B cell (primary cell): Measurements from ENCODE around the gene TYW1. TPM values are rescaled to one million over a fixed set of nuclear protein-coding genes. Genes with fewer than 3 reads are reported as not detected.
A peak's percentile ranks its signal among the peaks of the same experiment; 100 is the strongest.
"Not testable (repeated sequence)": the region's sequence is repeated elsewhere in the genome, so short reads cannot be mapped to it uniquely, and the experiment has no call there.

Experiments used
- ATAC-seq: fragments of 200-7000 bp; cut with Tn5 transposase; one replicate; pipeline ENCODE4 v1.10.0; 2021; ENCODE audit warnings: low read depth, mild to moderate bottlenecking, moderate number of reproducible peaks, moderate library complexity
- CTCF ChIA-PET: fragments of 350-600 bp; sonication (Branson Sonifier 250); formaldehyde crosslinking; loops from one replicate; lab custom pipeline; 2021; ENCODE audit warnings: antibody characterized with exemption, inconsistent platforms; lab: Charles Lee
- POLR2A ChIA-PET: fragments of 350-600 bp; sonication (Branson Sonifier 250); formaldehyde crosslinking; loops from one replicate; lab custom pipeline; 2021; ENCODE audit warnings: antibody characterized with exemption; lab: Charles Lee
- DNase-seq: peaks from one replicate; pipeline ENCODE4 v3.0.0; 2013
- H2AFZ ChIP-seq: 2 replicates; pipeline ENCODE4 v1.6.1; 2012; ENCODE audit warnings: mild to moderate bottlenecking, low read depth, low read length; ENCODE audit not compliant: insufficient read depth, poor library complexity, severe bottlenecking
- H3K27ac ChIP-seq, 2 donors: 1 replicate in 1 of 2; 2 replicates in 1 of 2; pipeline ENCODE4 v1.5.1; 2012 to 2013; ENCODE audit warnings: low read length in 2 of 2, mild to moderate bottlenecking in 2 of 2, moderate library complexity in 1 of 2
- H3K27me3 ChIP-seq, 4 experiments: fragments of 200-600 bp in 1 of 4; sonication (generic) in 1 of 4; replicated peaks in 1 of 4; 1 replicate in 2 of 4; 2 replicates in 2 of 4; pipeline versions ENCODE4 v1.6.1 to v1.7.0; 2013 to 2016; ENCODE audit warnings: low read length in 3 of 4, mild to moderate bottlenecking in 2 of 4, mixed read lengths in 1 of 4, moderate library complexity in 1 of 4; ENCODE audit not compliant: insufficient read depth in 4 of 4, control insufficient read depth in 3 of 4; ENCODE audit errors: control extremely low read depth in 1 of 4
- H3K36me3 ChIP-seq, 2 experiments: replicated peaks in 1 of 2; 1 replicate in 1 of 2; 2 replicates in 1 of 2; pipeline versions ENCODE4 v1.6.1 to v1.7.1; 2013; ENCODE audit warnings: low read length in 1 of 2; ENCODE audit not compliant: insufficient read depth in 2 of 2, control insufficient read depth in 1 of 2; ENCODE audit errors: control extremely low read depth in 1 of 2, extremely low read depth in 1 of 2
- H3K4me1 ChIP-seq, 2 donors: fragments of 200-600 bp in 1 of 2; sonication (generic) in 1 of 2; 1 replicate in 1 of 2; 2 replicates in 1 of 2; pipeline versions ENCODE4 v1.5.1 to v1.6.1; 2013 to 2017; ENCODE audit warnings: low read length in 2 of 2; ENCODE audit not compliant: control insufficient read depth in 2 of 2, insufficient read depth in 2 of 2
- H3K4me2 ChIP-seq: replicated peaks from 2 replicates; pipeline ENCODE3; 2012; ENCODE audit warnings: mild to moderate bottlenecking, low read depth, low read length; ENCODE audit not compliant: poor library complexity, severe bottlenecking
- H3K4me3 ChIP-seq, 5 experiments: fragments of 200-600 bp in 1 of 5; sonication (generic) in 1 of 5; 1 replicate in 3 of 5; 2 replicates in 2 of 5; pipeline versions ENCODE4 v1.5.1 to v1.7.0; 2011 to 2016; ENCODE audit warnings: low read length in 4 of 5, mild to moderate bottlenecking in 4 of 5, low read depth in 2 of 5, control low read depth in 1 of 5, moderate library complexity in 1 of 5; ENCODE audit not compliant: insufficient read depth in 1 of 5; ENCODE audit errors: control extremely low read depth in 1 of 5, extremely low read depth in 1 of 5
- H3K79me2 ChIP-seq: fragments of 200-600 bp; sonication (generic); one replicate; pipeline ENCODE4 v1.6.0; 2016; ENCODE audit warnings: low read length; ENCODE audit not compliant: control insufficient read depth, insufficient read depth
- H3K9ac ChIP-seq: fragments of 200-600 bp; sonication (generic); 2 replicates; pipeline ENCODE4 v1.6.1; 2017; ENCODE audit warnings: mild to moderate bottlenecking, low read length, moderate library complexity
- H3K9me3 ChIP-seq, 3 donors: one replicate each; pipeline versions ENCODE4 v1.6.1 to v1.7.1; 2013; ENCODE audit warnings: low read length in 2 of 3; ENCODE audit not compliant: control insufficient read depth in 2 of 3, insufficient read depth in 1 of 3; ENCODE audit errors: control extremely low read depth in 1 of 3
- H4K20me1 ChIP-seq: 2 replicates; pipeline ENCODE4 v1.6.0; 2012; ENCODE audit warnings: mild to moderate bottlenecking, low read length; ENCODE audit not compliant: insufficient read depth, control insufficient read depth, poor library complexity, severe bottlenecking
- H3K27ac Mint-ChIP-seq: one replicate; pipeline ENCODE4 v1.8.0; 2021; ENCODE audit warnings: mixed read lengths
- H3K27me3 Mint-ChIP-seq: one replicate; pipeline ENCODE4 v1.8.0; 2021; ENCODE audit warnings: mixed read lengths
- H3K4me1 Mint-ChIP-seq: one replicate; pipeline ENCODE4 v1.8.0; 2021; ENCODE audit warnings: mixed read lengths
- H3K4me3 Mint-ChIP-seq: one replicate; pipeline ENCODE4 v1.8.0; 2021; ENCODE audit warnings: mixed read lengths
- H3K9me3 Mint-ChIP-seq: one replicate; pipeline ENCODE4 v1.8.0; 2022; ENCODE audit warnings: mixed read lengths; ENCODE audit not compliant: insufficient read depth
- CTCF ChIP-seq: fragments of 200-600 bp; IDR thresholded peaks from one replicate; pipeline ENCODE4 v1.8.0; 2022; ENCODE audit warnings: antibody characterized with exemption, mild to moderate bottlenecking
- WGBS: methylation state at CpG from one replicate; pipeline ENCODE4 v1.1.5; 2013; ENCODE audit warnings: missing lambda C conversion rate; ENCODE audit not compliant: insufficient coverage; 5-methylcytosine and 5-hydroxymethylcytosine counted together
- intact Hi-C: fragments of 100-400 bp; cut with micrococcal nuclease; formaldehyde crosslinking; loops from one replicate; pipeline ENCODE4 v1.10.0; 2022
- polyA plus RNA-seq: library from polyadenylated mRNA; depleted of rRNA; stranded (reverse); fragments of >200 nt; gene quantifications from 2 replicates; pipeline ENCODE4 v1.2.3, GENCODE V29; 2012
- total RNA-seq, 2 donors: library from RNA; stranded (reverse); fragments of 120-200 nt in 1 of 2; gene quantifications; 1 replicate in 1 of 2; 2 replicates in 1 of 2; pipeline versions ENCODE4 v1.2.3 to v1.2.4, GENCODE V29; 2013 to 2022

Gene TYW1
- total and polyA plus RNA-seq, 2 donors (not counting 1 experiment from before 2014, with no cell fraction given): 9.4 to 33.6 TPM

DNA sequence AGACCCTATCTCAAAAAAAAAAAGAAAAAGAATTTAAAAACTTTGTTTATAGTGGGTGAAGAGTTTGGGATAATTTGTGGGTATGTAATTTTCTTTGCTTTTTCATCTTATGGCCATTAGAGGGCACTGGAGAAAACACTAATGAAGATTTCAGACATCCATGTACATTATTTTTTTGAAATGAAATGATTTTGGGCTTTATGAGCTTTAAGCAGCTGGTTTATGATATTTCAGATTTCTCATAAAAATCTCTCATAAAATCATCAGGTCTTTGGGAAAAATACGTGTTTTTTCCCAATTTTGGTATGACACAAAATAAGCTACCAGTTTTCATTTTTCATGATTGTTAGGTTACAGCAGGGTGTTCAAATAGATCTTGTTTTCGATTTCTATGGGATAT lies 44.2 kb downstream of the TYW1 start:
- H3K4me2 ChIP-seq, H3K9ac ChIP-seq, DNase-seq, H3K36me3 ChIP-seq, intact Hi-C loops, H3K27me3 Mint-ChIP-seq, H3K4me3 ChIP-seq, H4K20me1 ChIP-seq, H3K27me3 ChIP-seq, H3K27ac Mint-ChIP-seq, H3K27ac ChIP-seq, H3K4me3 Mint-ChIP-seq, POLR2A ChIA-PET, H2AFZ ChIP-seq, H3K4me1 ChIP-seq, H3K79me2 ChIP-seq, H3K9me3 Mint-ChIP-seq, ATAC-seq, H3K4me1 Mint-ChIP-seq, H3K9me3 ChIP-seq: not testable (repeated sequence)
- TF ChIP-seq CTCF: peak; percentile 68
- no CpG with 5 or more reads among the region's 2 CpGs for WGBS
- CTCF ChIA-PET: interaction anchor here (0.7 to 1.6 kb wide), 3 partner anchors 261 to 1303 kb away, joined by 3 to 6 read pairs (median 5); no protein-coding TSS in a partner anchor

GRCh38 chr7:67042781-67043558 lies 46.3 kb downstream of the TYW1 start:
- H3K9me3 ChIP-seq, H3K36me3 ChIP-seq, intact Hi-C loops, POLR2A ChIA-PET, H3K9me3 Mint-ChIP-seq, H3K9ac ChIP-seq, H3K4me1 ChIP-seq, H3K27ac ChIP-seq, H3K27me3 Mint-ChIP-seq, DNase-seq, H3K27ac Mint-ChIP-seq, H3K27me3 ChIP-seq, ATAC-seq, H3K4me2 ChIP-seq, H4K20me1 ChIP-seq, H3K79me2 ChIP-seq, H3K4me1 Mint-ChIP-seq, H3K4me3 ChIP-seq, H2AFZ ChIP-seq, H3K4me3 Mint-ChIP-seq: not testable (repeated sequence)
- WGBS: no CpG with 5 or more reads among the region's 5 CpGs
- CTCF ChIA-PET: interaction anchor here (0.7 to 0.9 kb wide), 4 partner anchors 15 to 1957 kb away, joined by 3 to 8 read pairs (median 4); no protein-coding TSS in a partner anchor

DNA sequence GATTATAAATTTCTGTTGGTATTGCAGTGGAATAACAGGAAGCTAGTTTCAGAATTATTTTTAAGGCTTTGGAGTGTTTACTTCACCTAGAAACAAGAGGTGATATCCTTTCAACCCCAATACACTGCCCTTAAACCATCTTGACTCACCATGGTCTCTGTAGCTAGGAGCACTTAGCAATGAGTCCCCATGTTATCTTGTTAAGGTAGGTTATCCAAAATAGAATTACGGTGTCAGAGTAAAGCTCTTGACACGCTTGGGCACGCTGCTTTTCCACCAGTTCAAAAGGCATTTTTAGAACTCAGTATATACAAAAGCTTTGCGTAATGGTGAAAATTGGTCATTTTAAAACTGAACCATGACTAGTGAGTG lies 46.9 kb downstream of the TYW1 start:
- H3K4me1 Mint-ChIP-seq, H4K20me1 ChIP-seq, H2AFZ ChIP-seq, H3K36me3 ChIP-seq, ATAC-seq, H3K9me3 ChIP-seq, H3K4me2 ChIP-seq, H3K9ac ChIP-seq, H3K79me2 ChIP-seq, H3K4me1 ChIP-seq, DNase-seq, POLR2A ChIA-PET, H3K27me3 Mint-ChIP-seq, H3K9me3 Mint-ChIP-seq, H3K27ac Mint-ChIP-seq, H3K4me3 Mint-ChIP-seq, H3K27ac ChIP-seq, intact Hi-C loops, H3K27me3 ChIP-seq, H3K4me3 ChIP-seq: not testable (repeated sequence)
- no CpG with 5 or more reads among the region's 4 CpGs for WGBS
- CTCF ChIA-PET: interaction anchor here (0.7 to 0.9 kb wide), 3 partner anchors 16 to 1958 kb away, joined by 3 to 6 read pairs (median 3); no protein-coding TSS in a partner anchor
